K562 (cell line): ENCODE results near the gene AFF3. TPM values are rescaled to one million over a fixed set of nuclear protein-coding genes. Genes with fewer than 3 reads are reported as not detected.

Source experiments
- ATAC-seq: fragments of 200-7000 bp; cut with Tn5 transposase; 3 replicates; pipeline ENCODE4 v1.9.1; 2020; ENCODE audit warnings: moderate library complexity
- BruUV-seq: library from RNA; stranded (reverse); fragments of 400-500 nt; replicated peaks from 2 replicates; lab custom pipeline; 2021; lab: Mats Ljungman, UMichigan
- CTCF ChIA-PET: fragments of 300-600 bp; formaldehyde crosslinking; extraction: SDS; loops from one replicate; lab custom pipeline; 2021; ENCODE audit warnings: low intra/inter-chr PET ratio; lab: Yijun Ruan, JAX
- POLR2A ChIA-PET: fragments of 300-600, 350-650 bp; sonication (Branson Sonifier 250); formaldehyde crosslinking; extraction: SDS; loops from one replicate; lab custom pipeline; 2021; ENCODE audit warnings: antibody characterized with exemption, inconsistent platforms; lab: Yijun Ruan, JAX
- DNase-seq, 4 experiments: peaks; one replicate each; pipeline versions ENCODE4 v3.0.0 to v3.0.0-alpha.2; 2011 to 2018; ENCODE audit warnings: low spot score in 3 of 4, mixed read lengths in 3 of 4; ENCODE audit errors: extremely low read depth in 1 of 4
- FAIRE-seq: peaks from 2 replicates; lab custom pipeline; 2011; peaks lifted over from hg19 to GRCh38; lab: Jason Lieb, UNC
- H2AFZ ChIP-seq: 2 replicates; pipeline ENCODE4 v1.6.0; 2011; ENCODE audit warnings: low read depth, low read length, control low read depth, inconsistent platforms
- H3K27ac ChIP-seq: fragments of 200-600 bp; 3 replicates; pipeline ENCODE4 v1.8.0; 2011; ENCODE audit warnings: low read depth, mild to moderate bottlenecking, control low read depth, inconsistent platforms, low read length, moderate library complexity, mixed read lengths; ENCODE audit errors: extremely low read depth
- H3K27me3 ChIP-seq, 2 experiments: fragments of 300-600 bp in 1 of 2; 2 replicates in 1 of 2; 3 replicates in 1 of 2; pipeline versions ENCODE4 v1.6.0 to v1.8.0; 2011; ENCODE audit warnings: inconsistent platforms in 2 of 2, low read length in 2 of 2, mild to moderate bottlenecking in 1 of 2, mixed read lengths in 1 of 2, moderate library complexity in 1 of 2; ENCODE audit not compliant: control insufficient read depth in 2 of 2, insufficient read depth in 2 of 2
- H3K36me3 ChIP-seq: fragments of 300-600 bp; 3 replicates; pipeline ENCODE4 v1.8.0; 2011; ENCODE audit warnings: mild to moderate bottlenecking, low read length, inconsistent platforms; ENCODE audit not compliant: control insufficient read depth, insufficient read depth
- H3K4me1 ChIP-seq, 2 experiments: fragments of 200-600 bp in 1 of 2; replicated peaks in 1 of 2; 2 replicates in 1 of 2; 3 replicates in 1 of 2; pipeline versions ENCODE4 v1.5.1 to v1.8.0; 2011; ENCODE audit warnings: inconsistent platforms in 2 of 2, low read length in 2 of 2, mild to moderate bottlenecking in 1 of 2, mixed read lengths in 1 of 2, moderate library complexity in 1 of 2; ENCODE audit not compliant: control insufficient read depth in 2 of 2, insufficient read depth in 2 of 2
- H3K4me2 ChIP-seq: 2 replicates; pipeline ENCODE4 v1.6.1; 2011; ENCODE audit warnings: low read length, control low read depth, inconsistent platforms, mixed read lengths; ENCODE audit not compliant: insufficient read depth
- H3K4me3 ChIP-seq: fragments of 200-600 bp; sonication (generic), shearing (Covaris generic); 2 replicates; pipeline ENCODE4 v1.5.1; 2016; ENCODE audit warnings: control low read depth, inconsistent platforms
- H3K79me2 ChIP-seq: fragments of 200-600 bp; 3 replicates; pipeline ENCODE4 v1.8.0; 2011; ENCODE audit warnings: low read length, inconsistent platforms; ENCODE audit not compliant: control insufficient read depth, insufficient read depth
- H3K9ac ChIP-seq, 2 experiments: 2 replicates each; pipeline versions ENCODE4 v1.6.0 to v1.6.1; 2011; ENCODE audit warnings: low read depth in 2 of 2, low read length in 2 of 2, control low read depth in 1 of 2, inconsistent platforms in 1 of 2, mild to moderate bottlenecking in 1 of 2, mixed read lengths in 1 of 2; ENCODE audit not compliant: insufficient read depth in 1 of 2
- H3K9me1 ChIP-seq: one replicate; pipeline ENCODE4 v1.6.0; 2011; ENCODE audit warnings: inconsistent platforms, mild to moderate bottlenecking, low read length, moderate library complexity; ENCODE audit not compliant: control insufficient read depth, insufficient read depth
- H3K9me3 ChIP-seq: replicated peaks from 2 replicates; pipeline ENCODE4 v1.5.1; 2011; ENCODE audit warnings: low read depth, low read length, inconsistent platforms; ENCODE audit not compliant: control insufficient read depth, insufficient read depth
- H4K20me1 ChIP-seq: replicated peaks from 2 replicates; pipeline ENCODE4 v1.6.1; 2011; ENCODE audit warnings: low read length, inconsistent platforms, mixed read lengths; ENCODE audit not compliant: control insufficient read depth, insufficient read depth
- BACH1 ChIP-seq: fragments of 200-800 bp; sonication (Bioruptor generic); IDR thresholded peaks from 2 replicates; pipeline ENCODE4 v1.6.1; 2016; ENCODE audit warnings: missing genetic modification characterization, missing compliant biosample characterization
- CAMTA2 ChIP-seq: fragments of 250-450 bp; sonication (Bioruptor Pico); conservative IDR thresholded peaks from 2 replicates; pipeline ENCODE4 v1.5.1; 2022
- E2F4 ChIP-seq: sonication (generic); formaldehyde crosslinking; IDR thresholded peaks from 2 replicates; pipeline ENCODE4 v1.8.0; 2022; ENCODE audit warnings: mild to moderate bottlenecking, low read depth, missing genetic modification reagents
- ETS2 ChIP-seq: IDR thresholded peaks from 2 replicates; pipeline ENCODE4 v1.6.1; 2016; ENCODE audit warnings: borderline replicate concordance, missing genetic modification characterization, mild to moderate bottlenecking, moderate library complexity, missing compliant biosample characterization; ENCODE audit not compliant: poor library complexity, severe bottlenecking
- KAT2B ChIP-seq: IDR thresholded peaks from one replicate; pipeline ENCODE4 v1.6.1; 2012; ENCODE audit warnings: low read depth, mild to moderate bottlenecking, control low read depth, inconsistent platforms, low read length, moderate library complexity
- KLF6 ChIP-seq: fragments of 250-450 bp; sonication (Bioruptor Pico); IDR thresholded peaks from 2 replicates; pipeline ENCODE4 v1.4.0; 2020; ENCODE audit warnings: mild to moderate bottlenecking, moderate library complexity, borderline replicate concordance
- MCM5 ChIP-seq: fragments of 450-650 bp; IDR thresholded peaks from 2 replicates; pipeline ENCODE4 v1.6.1; 2016; ENCODE audit warnings: low read depth
- POLR3A ChIP-seq: IDR thresholded peaks from 2 replicates; pipeline ENCODE4 v1.6.1; 2011; ENCODE audit warnings: borderline replicate concordance, mild to moderate bottlenecking, moderate library complexity; ENCODE audit not compliant: insufficient read length, insufficient read depth; ENCODE audit errors: extremely low read depth
- SMARCB1 ChIP-seq: IDR thresholded peaks from 2 replicates; pipeline ENCODE4 v1.6.1; 2011; ENCODE audit warnings: improper control_type of control experiment, low read depth; ENCODE audit not compliant: insufficient read length
- SRSF9 ChIP-seq: fragments of 200-400 bp; formaldehyde crosslinking; IDR thresholded peaks from 2 replicates; pipeline ENCODE4 v1.6.1; 2017; ENCODE audit warnings: low read depth, low read length, borderline replicate concordance
- ZBTB12 ChIP-seq: fragments of 250-450 bp; sonication (Bioruptor Pico); IDR thresholded peaks from 2 replicates; pipeline ENCODE4 v1.4.0; 2020
- ZBTB9 ChIP-seq: fragments of 450-650 bp; formaldehyde crosslinking; IDR thresholded peaks from 2 replicates; pipeline ENCODE4 v1.4.0; 2020; ENCODE audit warnings: mild to moderate bottlenecking, moderate library complexity
- ZNF12 ChIP-seq: sonication (generic); formaldehyde crosslinking; IDR thresholded peaks from 2 replicates; pipeline ENCODE4 v1.4.0; 2020; ENCODE audit warnings: mild to moderate bottlenecking, missing genetic modification reagents
- ZNF77 ChIP-seq: fragments of 250-450 bp; sonication (Bioruptor Pico); IDR thresholded peaks from 2 replicates; pipeline ENCODE4 v1.5.0; 2020
- WGBS: fragments of 100-300 bp; shearing (Covaris generic); methylation state at CpG from one replicate; pipeline ENCODE4 v1.1.6; 2016; ENCODE audit warnings: low coverage, mixed read lengths; ENCODE audit not compliant: insufficient coverage; ENCODE audit errors: missing lambda C conversion rate; 5-methylcytosine and 5-hydroxymethylcytosine counted together
- in situ Hi-C: fragments of 300-500 bp; cut with MboI; formaldehyde crosslinking; loops from 4 replicates; pipeline ENCODE4 v1.15.0; 2018; ENCODE audit warnings: inconsistent platforms, mixed read lengths
- intact Hi-C: fragments of 100-400 bp; cut with micrococcal nuclease; formaldehyde crosslinking; loops from 2 replicates; pipeline ENCODE4 v1.14.2; 2022
- polyA plus RNA-seq, 8 experiments: library from polyadenylated mRNA; depleted of rRNA in 4 of 8; stranded (reverse) in 5 of 8; unstranded in 3 of 8; fragments of >200 nt; fragmentation: Nextera tagmentation in 2 of 8; fragmentation: Illumina TruSeq in 1 of 8; extraction: Ambion mirVana in 2 of 8; extraction: Trizol in 1 of 8; gene quantifications; 2 replicates each; pipeline versions ENCODE4 v1.2.1 to v1.2.3, GENCODE V29; 2011 to 2014; ENCODE audit warnings: inconsistent platforms in 1 of 8, missing spikeins in 1 of 8
- total RNA-seq, 7 experiments: library from RNA; depleted of rRNA in 6 of 7; stranded (reverse); fragments of >200 nt in 6 of 7; fragmentation: Illumina TruSeq in 2 of 7; extraction: Trizol in 2 of 7; gene quantifications; 2 replicates each; pipeline versions ENCODE4 v1.2.1 to v1.2.3, GENCODE V29; 2011 to 2021; ENCODE audit warnings: low replicate concordance in 1 of 7

The AFF3 gene
- total and polyA plus RNA-seq, 9 of the 15 experiments (the other 6 are each of a cell fraction or from before 2014, with no cell fraction given), result 0.02 to 0.11 TPM; not detected in 7

- POLR2A ChIA-PET, result interaction anchor here (1.0 kb wide), 1 partner anchor 11 kb away, joined by 3 read pairs; no protein-coding TSS in a partner anchor
Measured at GRCh38 chr2:99935662-99936061, 206.7 kb downstream of the AFF3 start.

More at GRCh38 chr2:99935662-99936061, 206.7 kb downstream of the AFF3 start:
- ATAC-seq (no peak), DNase-seq (no peak), FAIRE-seq (no peak)
- peaks cover 4% of the 10 kb centered on the region in 2 experiments; a peak in 3 of 5 replicates for H3K27me3 ChIP-seq
- no peak overlapping the region for H3K9ac ChIP-seq
- CTCF ChIA-PET, result no interaction called here
- H4K20me1 ChIP-seq, result no peaks in the 10 kb centered on the region
- no peaks in the 10 kb centered on the region for H3K4me1 ChIP-seq
- no peak overlapping the region for H2AFZ ChIP-seq
- H3K27ac ChIP-seq, result no peak overlapping the region; the same call in 2 of the 3 replicates
- BruUV-seq, result no TSS peak
- no peak overlapping the region for H3K4me2 ChIP-seq
- 0% methylated on average over 5 of the region's 5 CpGs for WGBS
- no peak for TF ChIP-seq SRSF9
- no peak for TF ChIP-seq SMARCB1
- no peak for TF ChIP-seq CAMTA2 (CRISPR knock-in tag)
- TF ChIP-seq E2F4 (CRISPR knock-in tag), result no peak
- TF ChIP-seq POLR3A, result no peak
- TF ChIP-seq BACH1 (tag), result no peak
- no peak for TF ChIP-seq KAT2B
- TF ChIP-seq MCM5, result no peak
- TF ChIP-seq ETS2 (tag), result no peak
- no peak for TF ChIP-seq ZNF77
- no peak for TF ChIP-seq ZNF12 (CRISPR knock-in tag)
- no peak for TF ChIP-seq KLF6 (CRISPR knock-in tag)
- no peak for TF ChIP-seq ZBTB9
- TF ChIP-seq ZBTB12 (CRISPR knock-in tag), result no peak
- in situ Hi-C loops, result no loop called here
- H3K9me1 ChIP-seq, result no peaks in the 10 kb centered on the region
- H3K4me3 ChIP-seq, result no peak overlapping the region
- intact Hi-C loops, result no loop called here
- H3K36me3 ChIP-seq, result no peaks in the 10 kb centered on the region
- no peaks in the 10 kb centered on the region for H3K9me3 ChIP-seq
- no peaks in the 10 kb centered on the region for H3K79me2 ChIP-seq
